GM19238 (cell line): ENCODE results near the gene NACAD.

Experiments
- DNase-seq: peaks from one replicate; pipeline ENCODE4 v3.0.0; 2011; ENCODE audit warnings: low spot score; ENCODE audit not compliant: insufficient read length

Gene NACAD

GRCh38 chr7:45088821-45089340 lies at the start of gene NACAD:
NACAD (minus strand) TSS chr7:45088969; CDS start chr7:45088894, 75 bp downstream.
- DNase-seq, result no peak

- DNase-seq, result peak; percentile 70
Measured at GRCh38 chr7:45136106-45137060, 47.6 kb upstream of the NACAD start.

- DNase-seq, result no peak
Measured at GRCh38 chr7:45133877-45134276, 45.1 kb upstream of the NACAD start.

- no peak for DNase-seq
Measured at GRCh38 chr7:45133352-45133751, 44.6 kb upstream of the NACAD start.

GRCh38 chr7:45132708-45133320 lies 44.0 kb upstream of the NACAD start:
- DNase-seq, result no peak

GRCh38 chr7:45131891-45132290 lies 43.1 kb upstream of the NACAD start:
- no peak for DNase-seq

- DNase-seq, result no peak
Measured at GRCh38 chr7:45130910-45131309, 42.1 kb upstream of the NACAD start.

GRCh38 chr7:45129906-45130305 lies 41.1 kb upstream of the NACAD start:
- DNase-seq, result no peak

GRCh38 chr7:45129181-45129800 lies 40.5 kb upstream of the NACAD start:
- no peak for DNase-seq

GRCh38 chr7:45126920-45127319 lies 38.2 kb upstream of the NACAD start:
- DNase-seq, result no peak

GRCh38 chr7:45126201-45126600 lies 37.4 kb upstream of the NACAD start:
- DNase-seq, result no peak

- no peak for DNase-seq
Measured at GRCh38 chr7:45125193-45125904, 36.6 kb upstream of the NACAD start.

- DNase-seq, result no peak
Measured at GRCh38 chr7:45123913-45124710, 35.3 kb upstream of the NACAD start.

- no peak for DNase-seq
Measured at GRCh38 chr7:45122975-45123860, 34.4 kb upstream of the NACAD start.

GRCh38 chr7:45119550-45119949 lies 30.8 kb upstream of the NACAD start:
- DNase-seq, result no peak

GRCh38 chr7:45118889-45119331 lies 30.1 kb upstream of the NACAD start:
- DNase-seq, result no peak

- no peak for DNase-seq
Measured at GRCh38 chr7:45118292-45118691, 29.5 kb upstream of the NACAD start.

- DNase-seq, result no peak
Measured at GRCh38 chr7:45117582-45117981, 28.8 kb upstream of the NACAD start.

GRCh38 chr7:45116048-45116447 lies 27.3 kb upstream of the NACAD start:
- DNase-seq, result no peak
